GM19397 (cell line): ENCODE data around the gene DISP3.

Experiments
- ATAC-seq: cut with Tn5 transposase; IDR thresholded peaks from one replicate; pipeline ENCODE4 v1.9.1; 2021; ENCODE audit warnings: mild to moderate bottlenecking, moderate library complexity; ENCODE audit not compliant: unreplicated experiment

The DISP3 gene

GRCh38 chr1:11486231-11487009 is 7.5 kb downstream of the DISP3 start:
- no peak for ATAC-seq

GRCh38 chr1:11487196-11487751 is 8.3 kb downstream of the DISP3 start:
- ATAC-seq, result no peak

GRCh38 chr1:11488201-11488770 is 9.3 kb downstream of the DISP3 start:
- no peak for ATAC-seq

- ATAC-seq, result no peak
Observed at GRCh38 chr1:11488966-11489625, 10.1 kb downstream of the DISP3 start.

GRCh38 chr1:11492235-11492634 is 13.3 kb downstream of the DISP3 start:
- ATAC-seq, result no peak

GRCh38 chr1:11493972-11494655 is 15.2 kb downstream of the DISP3 start:
- ATAC-seq, result no peak

- ATAC-seq, result no peak
Observed at GRCh38 chr1:11494771-11495170, 15.8 kb downstream of the DISP3 start.

GRCh38 chr1:11495579-11495978 is 16.6 kb downstream of the DISP3 start:
- ATAC-seq, result no peak

- no peak for ATAC-seq
Observed at GRCh38 chr1:11496551-11497080, 17.7 kb downstream of the DISP3 start.

GRCh38 chr1:11498956-11499594 is 20.1 kb downstream of the DISP3 start:
- no peak for ATAC-seq

- no peak for ATAC-seq
Observed at GRCh38 chr1:11499601-11500331, 20.8 kb downstream of the DISP3 start.

- ATAC-seq, result no peak
Observed at GRCh38 chr1:11500881-11501280, 21.9 kb downstream of the DISP3 start.

- ATAC-seq, result no peak
Observed at GRCh38 chr1:11501491-11501897, 22.5 kb downstream of the DISP3 start.

- no peak for ATAC-seq
Observed at GRCh38 chr1:11501906-11502485, 23.0 kb downstream of the DISP3 start.

- no peak for ATAC-seq
Observed at GRCh38 chr1:11502516-11502915, 23.6 kb downstream of the DISP3 start.

GRCh38 chr1:11504599-11504998 is 25.6 kb downstream of the DISP3 start:
- no peak for ATAC-seq

GRCh38 chr1:11505591-11506538 is 26.9 kb downstream of the DISP3 start:
- ATAC-seq, result no peak

GRCh38 chr1:11507309-11507708 is 28.4 kb downstream of the DISP3 start:
- no peak for ATAC-seq
